ACC112 (cell line): ENCODE results near the gene TECTB.
"Not testable (repeated sequence)": the region's sequence is repeated elsewhere in the genome, so short reads cannot be mapped to it uniquely, and the experiment has no call there.

Experiments
- H2AFZ ChIP-seq: fragments of 200-600 bp; sonication (generic); one replicate; pipeline ENCODE4 v1.6.0; 2017; ENCODE audit warnings: antibody characterized with exemption, low read length; ENCODE audit not compliant: unreplicated experiment
- H3K27ac ChIP-seq: fragments of 200-600 bp; sonication (generic); 2 replicates; pipeline ENCODE4 v1.5.1; 2014; ENCODE audit warnings: low read depth, mild to moderate bottlenecking, antibody characterized with exemption, low read length, moderate library complexity
- H3K27me3 ChIP-seq: fragments of 200-600 bp; sonication (generic); 2 replicates; pipeline ENCODE4 v1.6.1; 2014; ENCODE audit warnings: mild to moderate bottlenecking, antibody characterized with exemption, low read length, moderate library complexity, mixed read lengths; ENCODE audit not compliant: insufficient read depth
- H3K36me3 ChIP-seq: fragments of 200-600 bp; sonication (generic); 2 replicates; pipeline ENCODE4 v1.6.1; 2016; ENCODE audit warnings: mild to moderate bottlenecking, antibody characterized with exemption, low read length, moderate library complexity, mixed read lengths; ENCODE audit not compliant: insufficient read depth
- H3K4me1 ChIP-seq: fragments of 200-600 bp; sonication (generic); one replicate; pipeline ENCODE4 v1.6.1; 2016; ENCODE audit warnings: low read length, mixed read lengths; ENCODE audit not compliant: insufficient read depth, unreplicated experiment, control insufficient read depth
- H3K4me3 ChIP-seq: fragments of 200-600 bp; sonication (generic); 2 replicates; pipeline ENCODE4 v1.5.1; 2014; ENCODE audit warnings: mild to moderate bottlenecking, low read depth, low read length
- H3K79me2 ChIP-seq: fragments of 200-600 bp; sonication (generic); one replicate; pipeline ENCODE4 v1.6.0; 2016; ENCODE audit warnings: low read length; ENCODE audit not compliant: control insufficient read depth, unreplicated experiment, insufficient read depth

The TECTB gene

DNA sequence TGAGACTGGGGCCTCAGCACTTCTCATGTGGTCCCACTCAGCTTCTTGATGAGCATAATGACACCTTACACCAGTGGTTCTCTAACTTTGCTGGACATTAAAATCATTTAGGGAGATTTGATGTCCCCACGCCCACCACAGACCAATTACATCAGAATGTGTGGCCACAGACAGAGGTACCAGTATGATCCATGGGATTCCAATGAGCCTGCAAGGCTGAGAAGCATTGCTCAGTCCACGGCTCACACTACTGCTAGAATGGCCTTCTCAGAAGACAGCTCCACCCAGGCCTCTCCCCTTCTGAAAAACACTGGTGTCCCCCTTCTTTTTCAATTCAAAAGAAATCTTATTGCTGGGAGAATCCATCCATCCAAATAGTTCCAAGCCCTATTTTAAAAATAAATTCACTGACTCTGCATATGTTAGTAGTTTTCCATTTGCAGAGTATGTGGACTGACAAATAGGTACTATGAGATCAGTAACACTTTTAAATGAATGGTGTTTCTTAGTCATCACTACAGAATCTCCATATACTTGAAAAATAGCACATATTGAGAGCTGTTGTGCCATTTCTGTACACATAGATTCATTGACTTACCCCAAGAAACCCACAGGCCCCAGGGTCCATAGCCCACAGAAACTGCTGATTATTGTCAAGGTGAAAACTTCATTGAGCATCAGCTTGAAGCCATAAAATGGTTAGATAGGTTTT is 34.5 kb upstream of the TECTB start:
- no peak overlapping the region for H3K27ac ChIP-seq
- no peaks in the 10 kb centered on the region for H3K79me2 ChIP-seq
- no peaks in the 10 kb centered on the region for H3K36me3 ChIP-seq
- H3K4me1 ChIP-seq = no peaks in the 10 kb centered on the region
- no peaks in the 10 kb centered on the region for H3K27me3 ChIP-seq
- H2AFZ ChIP-seq = no peak overlapping the region
- H3K4me3 ChIP-seq = no peak overlapping the region

DNA sequence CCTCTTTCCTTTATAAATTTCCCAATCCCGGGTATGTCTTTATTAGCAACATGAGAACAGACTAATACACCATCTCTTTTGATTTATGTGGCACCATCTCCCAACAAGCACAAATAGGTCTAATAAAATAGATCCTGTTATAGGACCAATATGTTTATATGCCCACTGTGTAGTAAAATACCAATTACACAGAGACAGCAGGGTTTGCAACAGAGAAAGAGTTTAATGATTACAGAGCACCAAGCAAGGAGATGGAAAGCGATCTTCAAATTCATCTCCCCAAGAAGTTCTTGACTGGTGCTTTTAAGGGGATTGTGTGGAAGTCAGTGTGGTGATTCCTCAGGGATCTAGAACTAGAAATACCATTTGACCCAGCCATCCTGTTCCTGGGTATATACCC is 33.5 kb upstream of the TECTB start:
- Histone ChIP-seq H3K27me3 (no peaks in the 10 kb centered on the region), H3K36me3 (no peaks in the 10 kb centered on the region), H2AFZ (no peak overlapping the region), H3K4me1 (no peaks in the 10 kb centered on the region), H3K27ac (no peak overlapping the region), H3K79me2 (no peaks in the 10 kb centered on the region), H3K4me3 (no peak overlapping the region)

DNA sequence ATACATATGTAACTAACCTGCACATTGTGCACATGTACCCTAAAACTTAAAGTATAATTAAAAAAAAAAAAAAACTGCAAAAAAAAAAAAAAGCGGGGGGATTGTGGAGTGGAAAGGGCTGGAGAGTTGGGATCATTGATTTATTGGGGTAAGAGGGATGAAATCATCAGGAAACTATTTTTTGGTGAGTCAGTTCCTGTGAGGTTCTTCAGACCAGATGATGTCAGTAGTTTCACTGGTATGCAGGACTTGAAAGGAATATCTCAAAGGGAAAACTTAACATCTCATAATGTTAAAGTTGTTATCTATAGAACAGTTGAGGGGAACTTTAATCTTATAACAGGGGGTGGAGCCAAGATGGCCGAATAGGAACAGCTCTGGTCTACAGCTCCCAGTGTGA is 32.6 kb upstream of the TECTB start:
- Histone ChIP-seq H2AFZ (no peak overlapping the region), H3K79me2 (no peaks in the 10 kb centered on the region), H3K4me3 (no peak overlapping the region), H3K4me1 (no peaks in the 10 kb centered on the region), H3K36me3 (no peaks in the 10 kb centered on the region), H3K27ac (no peak overlapping the region), H3K27me3 (no peaks in the 10 kb centered on the region)

- H3K27me3 ChIP-seq, H3K27ac ChIP-seq, H3K4me1 ChIP-seq, H3K36me3 ChIP-seq, H2AFZ ChIP-seq, H3K79me2 ChIP-seq, H3K4me3 ChIP-seq: not testable (repeated sequence)
These were observed 32.0 kb upstream of the TECTB start for GRCh38 chr10:112251238-112251637.

GRCh38 chr10:112258407-112258806 is 24.8 kb upstream of the TECTB start:
- Histone ChIP-seq H3K27me3 (no peaks in the 10 kb centered on the region), H3K36me3 (no peaks in the 10 kb centered on the region), H3K27ac (no peak overlapping the region), H2AFZ (no peak overlapping the region), H3K79me2 (no peaks in the 10 kb centered on the region), H3K4me3 (no peak overlapping the region), H3K4me1 (peaks cover 18% of the 10 kb centered on the region)

DNA sequence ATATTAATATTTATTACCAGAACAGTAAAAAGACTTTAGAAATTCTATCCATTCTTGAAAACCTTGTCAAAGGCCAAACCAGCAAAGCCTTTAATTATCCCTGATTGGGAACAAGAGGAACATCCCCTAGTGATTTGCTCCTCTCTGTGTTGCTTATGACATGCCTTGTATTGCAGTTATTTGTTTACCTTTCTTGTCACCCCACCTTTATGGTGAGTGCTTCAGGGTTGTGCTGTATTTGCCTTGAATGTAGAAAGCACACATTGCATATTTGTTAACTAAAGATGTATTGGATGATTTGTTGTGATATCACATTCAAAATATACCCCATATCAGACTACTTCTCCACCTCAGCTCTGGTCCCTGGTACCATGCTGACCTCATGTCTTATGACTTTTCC is 23.5 kb upstream of the TECTB start:
- H3K4me1 ChIP-seq = peaks cover 18% of the 10 kb centered on the region
- no peak overlapping the region for H3K27ac ChIP-seq
- H3K79me2 ChIP-seq = no peaks in the 10 kb centered on the region
- no peaks in the 10 kb centered on the region for H3K27me3 ChIP-seq
- no peaks in the 10 kb centered on the region for H3K36me3 ChIP-seq
- no peak overlapping the region for H3K4me3 ChIP-seq
- H2AFZ ChIP-seq = no peak overlapping the region

- Histone ChIP-seq H3K27ac (peak overlapping the region; percentile 42), H2AFZ (no peak overlapping the region)
These were observed 22.4 kb upstream of the TECTB start for GRCh38 chr10:112260831-112261230.

GRCh38 chr10:112261281-112261822 is 21.8 kb upstream of the TECTB start:
- H3K36me3 ChIP-seq = no peaks in the 10 kb centered on the region
- H3K27ac ChIP-seq = peak overlapping the region; percentile 42
- H3K79me2 ChIP-seq = no peaks in the 10 kb centered on the region
- peaks cover 18% of the 10 kb centered on the region for H3K4me1 ChIP-seq
- no peak overlapping the region for H2AFZ ChIP-seq
- no peak overlapping the region for H3K4me3 ChIP-seq
- no peaks in the 10 kb centered on the region for H3K27me3 ChIP-seq

More at GRCh38 chr10:112260831-112261230, 22.4 kb upstream of the TECTB start:
- H3K79me2 ChIP-seq = no peaks in the 10 kb centered on the region
- no peak overlapping the region for H3K4me3 ChIP-seq
- no peaks in the 10 kb centered on the region for H3K27me3 ChIP-seq
- H3K4me1 ChIP-seq = peaks cover 18% of the 10 kb centered on the region
- H3K36me3 ChIP-seq = no peaks in the 10 kb centered on the region

DNA sequence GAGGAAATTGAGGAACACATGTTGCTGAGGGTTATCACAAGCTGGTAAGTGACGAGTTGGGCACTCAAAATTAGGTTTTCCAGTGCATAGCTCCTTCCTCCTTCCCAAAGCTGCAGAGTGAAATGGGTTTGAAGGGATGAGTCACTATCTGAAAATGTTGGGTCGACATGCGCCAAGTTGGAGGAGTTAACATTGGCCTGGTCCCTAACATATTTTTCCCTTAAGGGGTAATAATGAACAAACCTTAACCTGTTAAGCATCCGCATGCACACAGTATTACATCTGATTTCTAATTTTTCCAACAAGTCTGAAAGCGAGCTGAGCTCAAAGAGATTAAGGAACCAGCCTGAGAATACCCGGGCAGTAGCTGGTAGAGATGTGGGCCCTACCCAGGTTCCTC is 20.7 kb upstream of the TECTB start:
- Histone ChIP-seq H2AFZ (no peak overlapping the region), H3K4me1 (peaks cover 18% of the 10 kb centered on the region), H3K27ac (no peak overlapping the region), H3K4me3 (no peak overlapping the region), H3K36me3 (no peaks in the 10 kb centered on the region), H3K27me3 (no peaks in the 10 kb centered on the region), H3K79me2 (no peaks in the 10 kb centered on the region)

- H3K4me3 ChIP-seq = no peak overlapping the region
- no peaks in the 10 kb centered on the region for H3K79me2 ChIP-seq
- H3K27ac ChIP-seq = no peak overlapping the region
- no peak overlapping the region for H2AFZ ChIP-seq
- peaks cover 17% of the 10 kb centered on the region for H3K4me1 ChIP-seq
- H3K36me3 ChIP-seq = no peaks in the 10 kb centered on the region
- no peaks in the 10 kb centered on the region for H3K27me3 ChIP-seq
These were observed 17.5 kb upstream of the TECTB start for GRCh38 chr10:112265745-112266144.

GRCh38 chr10:112269266-112269665 is 13.9 kb upstream of the TECTB start:
- no peaks in the 10 kb centered on the region for H3K79me2 ChIP-seq
- H3K27ac ChIP-seq = no peak overlapping the region
- no peak overlapping the region for H2AFZ ChIP-seq
- peaks cover 13% of the 10 kb centered on the region for H3K4me1 ChIP-seq
- H3K36me3 ChIP-seq = no peaks in the 10 kb centered on the region
- H3K27me3 ChIP-seq = no peaks in the 10 kb centered on the region
- H3K4me3 ChIP-seq = no peak overlapping the region
